DOHH2 (cell line): ENCODE results near the gene ALS2.

Experiments
- CTCF ChIP-seq: fragments of 200-600 bp; sonication (generic); IDR thresholded peaks from one replicate; pipeline ENCODE4 v1.5.1; 2014; ENCODE audit warnings: antibody characterized with exemption, mild to moderate bottlenecking, low read depth, low read length; ENCODE audit not compliant: poor library complexity, severe bottlenecking
- EZH2phosphoT487 ChIP-seq: fragments of 200-600 bp; sonication (generic); IDR thresholded peaks from 2 replicates; pipeline ENCODE4 v1.6.1; 2017; ENCODE audit warnings: borderline replicate concordance, mild to moderate bottlenecking, antibody characterized with exemption, low read length, moderate library complexity, mixed read lengths

- TF ChIP-seq CTCF (no peak), EZH2phosphoT487 (no peak)
Measured at GRCh38 chr2:201781557-201782051, 871 bp upstream of the ALS2 start.
